ENCODE measurements around the gene CCDC18.

DNA sequence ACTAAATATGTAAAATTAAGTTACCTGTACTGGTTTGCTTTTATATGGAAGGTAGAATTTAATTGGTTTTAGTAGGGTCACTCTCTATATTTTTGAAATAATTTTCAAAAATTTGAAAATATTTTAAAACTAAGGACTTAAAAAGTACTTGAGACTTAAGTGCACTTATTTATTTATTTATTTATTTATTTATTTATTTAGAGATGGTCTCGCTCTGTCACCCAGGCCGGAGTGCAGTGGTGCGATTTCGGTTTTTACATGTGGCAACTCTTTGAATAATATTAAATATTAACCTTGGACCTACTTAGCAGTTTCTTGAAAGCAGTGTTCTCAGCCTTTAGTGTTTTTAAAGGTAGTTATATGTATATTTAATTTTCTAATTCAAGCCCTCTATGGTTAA is 36.8 kb upstream of the CCDC18 start:
- TF ChIP-seq, protein P1, sequence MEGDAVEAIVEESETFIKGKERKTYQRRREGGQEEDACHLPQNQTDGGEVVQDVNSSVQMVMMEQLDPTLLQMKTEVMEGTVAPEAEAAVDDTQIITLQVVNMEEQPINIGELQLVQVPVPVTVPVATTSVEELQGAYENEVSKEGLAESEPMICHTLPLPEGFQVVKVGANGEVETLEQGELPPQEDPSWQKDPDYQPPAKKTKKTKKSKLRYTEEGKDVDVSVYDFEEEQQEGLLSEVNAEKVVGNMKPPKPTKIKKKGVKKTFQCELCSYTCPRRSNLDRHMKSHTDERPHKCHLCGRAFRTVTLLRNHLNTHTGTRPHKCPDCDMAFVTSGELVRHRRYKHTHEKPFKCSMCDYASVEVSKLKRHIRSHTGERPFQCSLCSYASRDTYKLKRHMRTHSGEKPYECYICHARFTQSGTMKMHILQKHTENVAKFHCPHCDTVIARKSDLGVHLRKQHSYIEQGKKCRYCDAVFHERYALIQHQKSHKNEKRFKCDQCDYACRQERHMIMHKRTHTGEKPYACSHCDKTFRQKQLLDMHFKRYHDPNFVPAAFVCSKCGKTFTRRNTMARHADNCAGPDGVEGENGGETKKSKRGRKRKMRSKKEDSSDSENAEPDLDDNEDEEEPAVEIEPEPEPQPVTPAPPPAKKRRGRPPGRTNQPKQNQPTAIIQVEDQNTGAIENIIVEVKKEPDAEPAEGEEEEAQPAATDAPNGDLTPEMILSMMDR (IDR thresholded peaks at IDR 0.05) = no peak
- TF ChIP-seq POLR2A (IDR thresholded peaks at IDR 0.05) = no peak

All from thyroid gland (tissue), 4 donors.